ENCODE results near the gene ARL16. TPM values are rescaled to one million over a fixed set of nuclear protein-coding genes. Genes with fewer than 3 reads are reported as not detected.

ARL16 gene
- total and polyA plus RNA-seq, 2 of the 8 experiments (the other 6 are each of a cell fraction or from before 2014, with no cell fraction given), result 37.0 to 60.8 TPM

DNA sequence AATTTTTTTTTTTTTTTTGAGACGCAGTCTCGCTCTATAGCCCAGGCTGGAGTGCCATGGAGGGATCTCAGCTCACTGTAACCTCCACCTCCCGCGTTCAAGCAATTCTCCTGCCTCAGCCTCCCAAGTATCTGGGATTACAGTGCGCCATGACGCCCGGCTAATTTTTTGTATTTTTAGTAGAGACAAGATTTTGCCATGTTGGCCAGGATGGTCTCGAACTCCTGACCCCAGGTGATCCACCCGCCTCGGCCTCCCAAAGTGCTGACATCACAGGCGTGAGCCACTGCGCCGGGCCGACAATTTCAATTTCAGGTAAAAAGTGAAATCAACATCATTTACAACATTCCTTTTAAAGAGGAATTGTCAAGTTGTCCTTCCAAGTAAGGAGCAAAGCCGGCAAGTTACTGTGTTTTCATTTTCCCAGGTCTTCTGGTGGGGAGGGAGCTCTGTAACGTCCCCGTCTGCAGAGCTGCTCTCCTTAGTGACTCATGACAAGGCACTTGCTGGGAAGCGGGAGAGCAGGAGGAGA, 47.6 kb downstream of the ARL16 start (continued):
- TF ChIP-seq, protein P1, sequence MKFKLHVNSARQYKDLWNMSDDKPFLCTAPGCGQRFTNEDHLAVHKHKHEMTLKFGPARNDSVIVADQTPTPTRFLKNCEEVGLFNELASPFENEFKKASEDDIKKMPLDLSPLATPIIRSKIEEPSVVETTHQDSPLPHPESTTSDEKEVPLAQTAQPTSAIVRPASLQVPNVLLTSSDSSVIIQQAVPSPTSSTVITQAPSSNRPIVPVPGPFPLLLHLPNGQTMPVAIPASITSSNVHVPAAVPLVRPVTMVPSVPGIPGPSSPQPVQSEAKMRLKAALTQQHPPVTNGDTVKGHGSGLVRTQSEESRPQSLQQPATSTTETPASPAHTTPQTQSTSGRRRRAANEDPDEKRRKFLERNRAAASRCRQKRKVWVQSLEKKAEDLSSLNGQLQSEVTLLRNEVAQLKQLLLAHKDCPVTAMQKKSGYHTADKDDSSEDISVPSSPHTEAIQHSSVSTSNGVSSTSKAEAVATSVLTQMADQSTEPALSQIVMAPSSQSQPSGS (IDR thresholded peaks at IDR 0.05; ENCODE audit: low read length), result no peak
